ENCODE data around the gene MYO5B. TPM values are rescaled to one million over a fixed set of nuclear protein-coding genes. Genes with fewer than 3 reads are reported as not detected.

Gene MYO5B
- polyA plus RNA-seq, 1 donor (not counting 4 experiments of a cell fraction or from before 2014, with no cell fraction given): 6.8 TPM

- no peaks in the 10 kb centered on the region for H3K9me3 ChIP-seq (ENCODE audit: control insufficient read depth, low read depth, low read length)
- H2AFZ ChIP-seq (ENCODE audit: control insufficient read depth, low read length): no peak overlapping the region
- peaks cover 3% of the 10 kb centered on the region for H3K27me3 ChIP-seq (ENCODE audit: control insufficient read depth, extremely low read depth, insufficient read depth, low read length)
- H3K9me1 ChIP-seq (ENCODE audit: control insufficient read depth, extremely low read depth, insufficient read depth, low read length): no peaks in the 10 kb centered on the region
- H3K4me2 ChIP-seq (ENCODE audit: control insufficient read depth, extremely low read depth, insufficient read depth, low read depth, low read length): no peak overlapping the region
- DNase-seq (ENCODE audit: low read depth, low spot score) (no peak), FAIRE-seq (no peak)
- H3K27ac ChIP-seq (ENCODE audit: control insufficient read depth, insufficient read depth, low read length): no peak overlapping the region
- no peaks in the 10 kb centered on the region for H3K79me2 ChIP-seq (ENCODE audit: control insufficient read depth, insufficient read depth, low read length)
- H3K4me1 ChIP-seq (ENCODE audit: control insufficient read depth, extremely low read depth, insufficient read depth, low read length): no peaks in the 10 kb centered on the region
- H3K9ac ChIP-seq (ENCODE audit: control insufficient read depth, extremely low read depth, insufficient read depth, low read length): no peak overlapping the region
- H3K36me3 ChIP-seq (ENCODE audit: control insufficient read depth in 2 of 2, extremely low read depth in 1 of 2, insufficient read depth in 2 of 2, low read length in 2 of 2): no peaks in the 10 kb centered on the region
- dilution Hi-C loops (cut with MboI; ENCODE audit: extremely low pct_ligation_motif_present, low sequenced_read_pairs): no loop called here
- TF ChIP-seq EZH2 (IDR thresholded peaks at IDR 0.05; ENCODE audit: low read length) (no peak), CTCF (optimal IDR thresholded peaks at IDR 0.05 in 1 of 3, IDR thresholded peaks at IDR 0.05 in 1 of 3, conservative IDR thresholded peaks at IDR 0.05 in 1 of 3; ENCODE audit: extremely low read depth in 1 of 3, insufficient read depth in 2 of 3, low read length in 3 of 3) (no peak)
- no peaks in the 10 kb centered on the region for H4K20me1 ChIP-seq (ENCODE audit: control insufficient read depth, extremely low read depth, insufficient read depth, low read length)
- H3K4me3 ChIP-seq (ENCODE audit: control insufficient read depth in 2 of 3, extremely low read depth in 1 of 3, insufficient read depth in 2 of 3, low read depth in 1 of 3, low read length in 3 of 3): no peak overlapping the region
Measured at GRCh38 chr18:50119296-50119695, 75.7 kb downstream of the MYO5B start.

GRCh38 chr18:50117863-50118262, 77.1 kb downstream of the MYO5B start:
- Histone ChIP-seq H3K27me3 (ENCODE audit: control insufficient read depth, extremely low read depth, insufficient read depth, low read length) (peaks cover 3% of the 10 kb centered on the region), H3K27ac (ENCODE audit: control insufficient read depth, insufficient read depth, low read length) (no peak overlapping the region), H3K9ac (ENCODE audit: control insufficient read depth, extremely low read depth, insufficient read depth, low read length) (no peak overlapping the region), H3K9me3 (ENCODE audit: control insufficient read depth, low read depth, low read length) (no peaks in the 10 kb centered on the region), H3K36me3 (ENCODE audit: control insufficient read depth in 2 of 2, extremely low read depth in 1 of 2, insufficient read depth in 2 of 2, low read length in 2 of 2) (no peaks in the 10 kb centered on the region), H3K79me2 (ENCODE audit: control insufficient read depth, insufficient read depth, low read length) (no peaks in the 10 kb centered on the region), H3K4me3 (ENCODE audit: control insufficient read depth in 2 of 3, extremely low read depth in 1 of 3, insufficient read depth in 2 of 3, low read depth in 1 of 3, low read length in 3 of 3) (no peak overlapping the region), H2AFZ (ENCODE audit: control insufficient read depth, low read length) (no peak overlapping the region), H4K20me1 (ENCODE audit: control insufficient read depth, extremely low read depth, insufficient read depth, low read length) (no peaks in the 10 kb centered on the region), H3K9me1 (ENCODE audit: control insufficient read depth, extremely low read depth, insufficient read depth, low read length) (no peaks in the 10 kb centered on the region), H3K4me1 (ENCODE audit: control insufficient read depth, extremely low read depth, insufficient read depth, low read length) (no peaks in the 10 kb centered on the region), H3K4me2 (ENCODE audit: control insufficient read depth, extremely low read depth, insufficient read depth, low read depth, low read length) (no peak overlapping the region)
- DNase-seq (ENCODE audit: low read depth, low spot score) (no peak), FAIRE-seq (no peak)
- TF ChIP-seq CTCF (optimal IDR thresholded peaks at IDR 0.05 in 1 of 3, IDR thresholded peaks at IDR 0.05 in 1 of 3, conservative IDR thresholded peaks at IDR 0.05 in 1 of 3; ENCODE audit: extremely low read depth in 1 of 3, insufficient read depth in 2 of 3, low read length in 3 of 3) (no peak), EZH2 (IDR thresholded peaks at IDR 0.05; ENCODE audit: low read length) (no peak)
- dilution Hi-C loops (cut with MboI; ENCODE audit: extremely low pct_ligation_motif_present, low sequenced_read_pairs): no loop called here

Data from keratinocyte (primary cell).